GM21786 (cell line): Measurements from ENCODE around the gene SAMD8.
A peak's percentile ranks its signal among the peaks of the same experiment; 100 is the strongest.
"Not testable (repeated sequence)": the region's sequence is repeated elsewhere in the genome, so short reads cannot be mapped to it uniquely, and the experiment has no call there.

Experiments
- ATAC-seq: cut with Tn5 transposase; IDR thresholded peaks from one replicate; pipeline ENCODE4 v1.9.1; 2021; ENCODE audit not compliant: unreplicated experiment

SAMD8 gene

DNA sequence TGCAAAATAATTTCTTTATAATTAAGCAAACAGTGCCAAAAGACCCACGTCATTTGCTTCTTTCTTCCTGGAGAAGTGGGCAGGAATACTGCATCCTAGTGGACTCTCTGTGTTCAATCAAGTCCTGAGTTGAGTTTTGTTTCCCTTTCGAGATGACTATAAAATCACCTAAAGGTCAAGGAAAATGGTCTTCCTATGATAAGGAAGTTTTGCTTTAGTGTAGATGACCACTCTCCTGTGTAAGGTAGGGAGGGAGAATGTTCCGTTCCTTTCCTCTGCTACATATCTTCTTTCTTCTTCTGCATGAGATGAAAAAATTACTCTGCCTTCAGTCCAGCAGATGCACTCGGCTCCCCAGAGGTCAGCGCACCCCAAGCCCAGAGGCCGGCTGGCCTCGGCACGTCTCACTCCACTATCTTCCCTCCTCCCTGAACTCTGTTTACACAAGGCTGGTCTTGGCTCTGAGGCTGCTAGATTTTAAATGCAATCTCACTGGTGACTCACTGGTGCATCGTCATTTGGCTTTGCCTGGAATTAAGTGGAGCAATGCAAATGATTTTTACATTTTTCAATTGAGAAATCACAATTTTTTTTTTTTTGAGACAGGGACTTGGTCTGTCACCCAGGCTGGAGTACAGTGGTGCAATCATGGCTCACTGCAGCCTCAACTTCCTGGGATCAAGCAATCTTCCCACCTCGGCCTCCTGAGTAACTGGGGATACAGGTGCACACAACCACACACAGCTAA lies 80.5 kb downstream of the SAMD8 start:
- no peak for ATAC-seq

DNA sequence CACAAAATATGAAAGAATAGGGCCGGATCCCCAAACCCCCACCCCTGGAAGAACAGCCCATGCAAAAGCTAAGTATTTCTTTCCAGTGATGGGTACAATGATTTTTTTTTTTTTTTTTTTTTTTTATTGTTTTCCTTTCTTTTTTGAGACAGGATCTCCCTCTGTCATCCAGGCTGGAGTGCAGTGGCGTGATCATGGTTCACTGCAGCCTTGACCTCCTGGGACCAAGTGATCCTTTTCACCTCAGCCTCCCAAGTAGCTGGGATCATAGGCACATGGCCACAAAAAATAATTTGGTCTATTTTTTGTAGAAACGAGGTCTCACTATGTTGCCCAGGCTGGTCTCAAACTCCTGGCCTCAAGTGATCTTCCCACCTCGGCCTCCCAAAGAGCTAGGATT lies 83.2 kb downstream of the SAMD8 start:
- not testable (repeated sequence) for ATAC-seq

DNA sequence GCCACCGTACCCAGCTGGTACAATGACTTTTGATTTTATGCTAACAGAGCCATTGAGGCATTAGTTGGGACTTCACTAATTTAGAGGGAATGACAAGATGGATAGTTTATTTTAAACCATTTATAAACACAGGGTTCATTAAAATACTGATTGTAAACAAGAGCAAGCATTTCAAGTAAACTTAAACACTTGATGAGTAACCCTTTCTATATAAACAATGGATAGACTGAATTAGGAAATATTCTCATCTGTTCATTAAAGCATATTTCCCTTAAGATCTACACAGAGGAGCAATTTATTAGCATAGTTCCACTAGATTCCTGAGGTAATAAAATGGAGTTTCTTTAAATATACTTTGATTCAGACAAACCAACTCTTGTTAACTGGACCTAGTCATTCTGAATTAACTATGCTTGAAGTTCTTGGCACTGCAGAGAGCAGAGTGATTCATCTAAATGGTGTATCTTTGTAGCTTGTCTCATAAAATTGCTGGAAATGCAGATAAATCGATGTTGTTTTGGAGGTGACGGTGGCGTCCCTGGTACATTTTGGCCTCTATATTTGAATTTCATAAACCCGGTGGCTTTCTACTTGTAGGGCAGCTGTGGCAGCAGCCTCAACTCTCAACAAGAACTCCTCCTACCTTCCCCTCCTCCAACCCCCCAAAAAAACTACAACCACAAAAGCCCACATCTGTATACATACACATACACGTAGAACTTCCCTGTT lies 83.7 kb downstream of the SAMD8 start:
- no peak for ATAC-seq

DNA sequence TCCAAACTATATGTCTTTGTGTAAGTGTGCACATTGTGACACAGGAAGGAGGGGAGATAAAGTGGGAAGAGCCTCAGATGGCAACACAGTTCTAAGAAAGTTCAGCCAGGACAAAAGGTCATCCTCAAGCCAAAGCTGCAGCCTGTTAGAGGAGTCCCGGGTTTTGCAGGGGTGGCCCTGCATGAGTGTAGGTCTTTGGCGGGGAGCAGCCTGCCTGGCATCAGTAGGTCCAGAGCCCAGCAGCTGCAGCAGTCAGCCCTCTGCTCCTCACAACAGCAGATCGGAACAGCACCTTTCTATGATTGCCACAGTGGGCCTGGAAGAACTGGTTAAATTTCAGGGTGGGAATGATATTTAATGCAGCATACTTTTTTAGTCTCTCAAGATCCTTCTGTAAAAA lies 85.6 kb downstream of the SAMD8 start:
- ATAC-seq: no peak

DNA sequence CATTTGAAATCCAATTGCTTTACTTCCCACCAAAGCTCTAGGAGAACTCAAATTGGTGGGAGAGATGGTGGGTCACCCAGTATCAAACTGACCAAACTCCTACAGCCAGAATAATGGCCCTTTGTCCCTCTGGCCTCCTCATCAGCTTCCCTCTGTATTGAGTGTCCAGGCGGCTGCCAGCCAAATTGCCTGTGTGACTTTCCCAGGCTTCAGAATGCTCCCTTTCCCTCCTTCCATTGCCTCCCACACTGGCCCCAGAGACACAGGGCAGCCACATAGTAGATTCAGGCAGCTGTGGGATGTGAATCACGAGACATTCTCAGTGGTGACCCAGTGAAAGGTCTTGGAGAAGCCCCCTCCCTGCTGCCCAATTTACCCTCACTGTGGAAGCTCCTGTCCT lies 86.5 kb downstream of the SAMD8 start:
- ATAC-seq: no peak

DNA sequence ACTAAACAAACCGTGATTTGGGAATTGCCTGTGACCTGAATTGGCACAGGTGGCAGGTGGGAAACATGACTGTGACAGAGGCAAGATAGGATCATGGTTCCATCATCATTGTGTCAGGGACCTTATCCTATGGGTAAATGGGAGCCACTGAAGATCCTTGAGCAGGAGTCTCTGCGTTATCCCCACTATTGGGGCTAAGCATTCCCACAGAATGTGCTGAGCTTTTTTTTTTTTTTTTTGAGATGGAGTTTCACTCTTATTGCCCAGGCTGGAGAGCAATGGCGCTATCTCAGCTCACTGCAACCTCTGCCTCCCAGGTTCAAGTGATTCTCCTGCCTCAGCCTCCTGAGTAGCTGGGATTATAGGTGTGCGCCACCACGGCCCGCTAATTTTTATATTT lies 88.5 kb downstream of the SAMD8 start:
- ATAC-seq: not testable (repeated sequence)

DNA sequence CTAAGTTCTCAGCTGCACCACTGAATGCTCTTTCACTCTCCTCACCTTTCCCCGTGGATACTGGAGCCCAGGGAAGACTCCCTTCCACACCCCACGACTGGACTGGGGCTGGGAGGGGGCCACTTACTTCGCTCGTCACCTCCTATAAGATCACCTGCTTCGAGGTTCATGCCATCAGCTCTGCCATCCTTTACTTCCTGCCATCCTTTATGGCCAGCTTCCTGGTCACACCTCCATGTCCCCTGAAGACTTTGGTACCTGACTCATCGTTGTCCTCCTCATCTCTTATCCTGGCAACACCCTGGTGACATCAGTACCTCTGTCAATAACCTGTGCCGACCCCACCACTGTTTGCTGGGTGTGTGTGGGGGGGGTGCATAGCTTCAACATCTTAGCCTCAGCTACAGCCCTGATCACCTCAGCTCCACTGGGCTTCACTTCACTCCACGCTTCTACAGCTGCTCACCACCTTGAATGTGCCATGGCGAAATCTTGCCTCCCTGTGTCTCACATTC lies 90.4 kb downstream of the SAMD8 start:
- no peak for ATAC-seq

DNA sequence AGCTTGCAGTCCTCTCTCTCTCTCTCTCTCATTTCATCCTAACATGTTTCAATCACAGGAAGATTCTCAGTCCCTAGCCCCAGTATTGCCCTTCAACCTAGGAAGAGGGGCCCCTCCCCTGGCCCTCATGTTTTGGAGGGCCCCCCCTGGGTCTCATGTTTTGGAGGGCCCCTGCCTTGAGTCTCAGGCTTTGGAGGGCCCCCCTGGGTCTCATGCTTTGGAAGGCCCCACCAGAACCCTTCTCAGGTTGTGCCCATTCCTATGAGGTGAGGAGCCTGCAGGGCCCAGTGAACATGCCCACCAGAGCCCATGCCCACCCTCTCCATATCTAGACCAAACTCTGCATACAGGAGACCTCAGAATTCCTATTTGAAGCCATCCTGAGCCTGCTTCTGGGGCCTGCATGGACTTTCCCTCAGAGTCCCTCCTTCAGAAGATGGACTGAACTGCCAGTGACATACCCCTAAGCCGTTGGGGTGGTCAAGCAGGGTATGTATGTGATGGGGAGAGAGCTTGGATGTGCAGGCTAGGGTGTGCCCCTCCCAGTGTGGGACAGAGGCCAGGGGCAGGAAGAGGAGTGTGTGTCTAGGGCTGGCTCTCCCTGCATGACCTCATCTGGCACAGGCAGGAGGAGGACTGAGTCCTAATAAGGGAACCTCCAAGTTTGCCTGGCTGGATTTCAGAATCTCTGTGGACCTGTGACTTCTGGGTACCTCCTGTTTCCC lies 91.0 kb downstream of the SAMD8 start:
- no peak for ATAC-seq

DNA sequence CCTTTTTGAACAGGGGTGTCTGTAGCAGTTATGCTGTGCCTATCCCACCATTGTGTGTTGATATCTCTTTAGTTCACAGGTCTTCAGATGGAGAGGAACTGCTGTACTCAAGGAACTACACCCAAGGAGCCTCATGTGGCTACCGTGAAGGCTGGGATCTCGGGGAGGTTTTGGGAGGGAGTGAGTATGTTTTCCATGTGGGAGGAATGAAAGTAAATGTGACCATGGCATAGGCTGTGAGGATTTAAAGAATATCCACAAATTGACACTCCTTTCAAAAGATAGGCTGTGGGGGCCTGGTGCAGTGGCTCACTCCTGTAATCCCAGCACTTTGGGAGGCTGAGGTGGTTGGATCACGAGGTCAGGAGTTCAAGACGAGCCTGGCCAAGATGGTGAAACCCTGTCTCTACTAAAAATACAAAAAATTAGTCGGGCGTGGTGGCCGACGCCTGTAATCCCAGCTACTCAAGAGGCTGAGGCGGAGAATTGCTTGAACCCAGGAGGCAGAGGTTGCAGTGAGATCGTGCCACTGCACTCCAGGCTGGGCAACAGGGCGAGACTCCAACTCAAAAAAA lies 91.7 kb downstream of the SAMD8 start:
- not testable (repeated sequence) for ATAC-seq

DNA sequence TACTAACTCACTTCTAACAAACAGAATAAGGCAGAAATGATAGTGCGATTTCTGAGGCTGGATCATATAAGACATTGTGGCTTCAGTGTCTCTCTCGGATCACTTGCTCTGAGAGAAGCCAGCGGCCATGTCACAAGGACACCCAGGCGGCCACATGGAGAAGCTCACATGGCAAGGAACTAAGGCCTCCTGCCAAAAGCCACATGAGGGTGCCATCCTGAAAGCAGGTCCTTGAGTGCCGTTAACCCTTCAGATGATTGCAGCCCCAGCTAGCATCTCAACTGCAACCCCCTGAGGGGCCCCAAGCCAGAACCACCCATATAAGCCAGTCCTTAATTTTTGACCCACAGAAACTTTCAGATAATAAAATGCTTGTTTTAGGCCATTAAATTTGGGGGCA lies 92.3 kb downstream of the SAMD8 start:
- ATAC-seq: no peak

DNA sequence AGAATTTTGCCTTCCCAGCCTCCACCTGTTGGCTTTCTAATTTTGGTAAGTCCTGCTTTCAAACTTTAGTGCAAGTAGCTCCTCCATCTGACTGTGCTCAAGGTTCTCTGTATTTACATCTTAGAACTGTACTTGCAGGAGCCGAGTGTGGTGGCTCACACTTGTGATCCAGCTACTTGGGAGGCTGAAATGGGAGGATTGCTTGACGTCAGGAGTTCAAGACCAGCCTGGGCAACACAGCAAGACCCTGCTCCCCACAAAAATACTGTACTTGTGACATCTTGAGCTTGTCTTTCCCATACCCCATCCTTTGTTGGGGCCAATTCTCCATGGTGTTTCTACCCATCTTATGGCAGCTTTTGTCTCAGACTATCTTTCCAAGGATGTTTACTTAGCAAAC lies 94.5 kb downstream of the SAMD8 start:
- no peak for ATAC-seq

DNA sequence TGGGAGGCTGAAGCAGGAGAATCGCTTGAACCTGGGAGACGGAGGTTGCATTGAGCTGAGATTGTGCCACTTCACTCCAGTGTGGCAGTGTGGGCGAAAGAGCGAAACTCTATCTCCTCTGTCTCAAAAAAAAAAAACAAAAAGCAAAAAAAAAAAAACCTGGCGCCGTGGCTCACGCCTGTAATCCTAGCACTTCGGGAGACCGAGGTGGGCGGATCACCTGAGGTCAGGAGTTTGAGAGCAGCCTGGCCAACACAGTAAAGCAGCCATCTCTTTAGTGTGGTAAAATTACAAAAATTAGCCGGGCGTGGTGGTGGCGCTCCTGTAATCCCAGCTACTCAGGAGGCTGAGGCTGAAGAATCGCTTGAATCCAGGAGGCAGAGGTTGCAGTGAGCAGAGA lies 95.2 kb downstream of the SAMD8 start:
- ATAC-seq: not testable (repeated sequence)

DNA sequence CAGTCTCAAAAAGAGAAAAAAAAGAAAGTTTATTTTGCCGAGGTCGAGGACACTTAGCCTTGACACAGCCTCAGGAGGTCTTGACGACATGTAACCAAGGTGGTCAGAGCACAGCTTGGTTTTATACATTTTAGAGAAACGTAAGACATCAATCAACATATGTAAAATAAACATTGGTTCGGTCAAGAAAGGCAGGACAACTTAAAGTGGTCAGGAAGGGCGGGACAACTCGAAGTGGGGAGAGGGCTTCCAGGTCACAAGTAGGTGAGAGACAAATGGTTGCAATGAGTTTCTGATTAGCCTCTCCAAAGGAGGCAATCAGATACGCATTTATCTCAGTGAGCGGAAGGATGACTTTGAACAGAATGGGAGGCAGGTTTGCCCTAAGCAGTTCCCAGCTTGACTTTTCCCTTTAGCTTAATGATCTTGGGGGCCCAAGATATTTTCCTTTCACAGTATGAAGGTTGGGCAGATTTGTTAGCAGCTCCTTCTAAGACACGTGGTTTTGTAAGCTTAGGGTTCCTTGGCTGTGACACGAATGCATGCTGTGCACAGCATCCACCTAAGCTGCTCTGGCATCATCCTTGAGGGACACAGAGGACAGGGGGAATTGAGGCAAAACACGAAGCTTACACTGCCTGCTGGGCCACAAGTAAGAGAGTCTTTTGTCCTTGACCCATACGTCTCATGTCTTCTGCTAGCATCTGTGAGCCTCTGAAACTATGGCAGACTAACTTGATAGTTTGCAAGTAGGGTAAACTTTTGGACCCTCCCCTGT lies 95.8 kb downstream of the SAMD8 start:
- ATAC-seq: no peak

DNA sequence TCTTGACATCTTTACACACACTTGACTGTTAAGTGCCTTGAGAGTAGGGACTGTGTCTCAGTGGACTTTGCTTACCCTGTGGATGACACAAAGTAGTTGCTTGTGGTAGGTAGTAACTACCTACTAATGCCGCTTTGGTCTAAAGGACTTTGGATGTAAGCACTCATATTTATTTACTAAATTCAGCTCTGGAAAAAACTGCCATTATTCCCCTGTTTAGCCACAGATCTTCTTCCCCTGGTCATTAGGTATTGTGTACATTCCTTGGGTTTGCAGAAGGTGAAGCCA lies 96.3 kb downstream of the SAMD8 start:
- ATAC-seq: no peak

DNA sequence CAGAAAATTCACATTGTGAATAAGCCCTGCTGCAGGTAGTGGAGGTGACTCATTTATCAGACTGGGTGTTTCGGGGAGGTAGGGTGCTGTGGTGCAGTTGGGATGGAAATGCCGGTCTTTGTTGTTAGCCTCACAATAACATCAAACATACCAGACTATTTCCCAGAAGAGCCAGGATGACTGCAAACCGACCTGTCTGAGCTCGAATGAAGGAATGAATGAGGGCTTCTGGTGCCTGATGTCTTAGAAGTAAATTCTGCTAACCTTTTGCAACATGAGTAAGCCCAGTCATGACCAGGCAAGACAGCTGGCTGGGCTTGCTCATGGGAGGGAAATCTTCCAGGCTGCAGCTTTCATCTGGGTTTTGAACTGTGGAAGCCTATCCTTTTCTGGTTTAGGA lies 96.7 kb downstream of the SAMD8 start:
- no peak for ATAC-seq

DNA sequence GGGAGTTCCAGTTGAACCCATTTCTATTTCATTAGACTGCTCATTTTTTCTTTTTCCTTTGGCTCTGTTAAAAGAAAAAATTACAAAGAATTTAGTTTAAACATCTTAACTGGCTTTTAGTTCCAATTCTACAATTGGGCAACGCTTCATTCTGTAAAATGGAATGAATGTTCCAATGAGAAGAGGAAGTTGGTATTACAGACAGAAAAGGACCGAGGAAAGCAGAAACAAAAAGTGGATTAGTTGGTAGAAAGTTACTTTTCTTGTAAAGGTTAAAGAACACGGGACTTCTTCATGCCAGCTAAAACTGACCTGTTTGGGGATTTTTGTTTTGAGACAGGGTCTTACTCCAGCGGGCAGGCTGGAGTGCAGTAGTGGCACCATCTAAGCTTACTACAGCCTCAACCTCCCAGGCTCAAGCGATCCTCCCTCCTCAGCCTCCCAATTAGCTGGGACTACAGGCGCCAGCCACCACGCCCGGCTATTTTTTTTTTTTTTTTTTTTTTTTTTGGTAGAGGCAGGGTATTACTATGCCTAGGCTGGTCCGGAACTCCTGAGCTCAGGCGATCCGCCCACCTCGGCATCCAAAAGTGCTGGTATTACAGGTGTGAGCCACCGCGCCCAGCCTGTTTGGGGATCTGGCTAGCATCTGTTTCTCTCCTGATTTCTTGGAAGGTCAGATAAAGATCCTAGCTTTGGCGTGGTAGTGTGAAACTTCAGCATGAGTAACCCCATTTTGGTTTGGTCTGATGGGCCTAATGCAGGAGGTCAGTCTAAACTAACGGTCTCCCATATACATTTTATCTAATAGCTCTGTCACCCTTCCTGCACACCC lies 97.8 kb downstream of the SAMD8 start:
- no peak for ATAC-seq

DNA sequence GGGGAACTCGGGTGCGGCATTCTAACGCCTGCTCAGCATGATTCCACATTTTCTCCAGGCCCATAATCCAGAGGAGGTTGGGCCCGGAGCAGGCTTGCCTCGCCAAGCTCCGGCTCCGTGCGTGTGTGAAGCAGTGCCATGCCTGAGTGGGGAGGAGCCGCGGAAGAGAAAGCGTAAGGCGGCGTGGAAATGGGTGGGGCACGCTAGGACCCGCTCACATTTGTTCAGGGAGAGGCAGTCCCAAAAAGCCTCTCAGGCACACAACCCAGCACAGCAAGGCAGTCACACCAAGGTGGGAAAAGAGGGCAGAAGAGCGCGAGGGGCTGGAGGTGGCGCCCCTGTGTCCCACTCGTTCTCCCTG lies 98.4 kb downstream of the SAMD8 start:
- peak; percentile 50 for ATAC-seq

DNA sequence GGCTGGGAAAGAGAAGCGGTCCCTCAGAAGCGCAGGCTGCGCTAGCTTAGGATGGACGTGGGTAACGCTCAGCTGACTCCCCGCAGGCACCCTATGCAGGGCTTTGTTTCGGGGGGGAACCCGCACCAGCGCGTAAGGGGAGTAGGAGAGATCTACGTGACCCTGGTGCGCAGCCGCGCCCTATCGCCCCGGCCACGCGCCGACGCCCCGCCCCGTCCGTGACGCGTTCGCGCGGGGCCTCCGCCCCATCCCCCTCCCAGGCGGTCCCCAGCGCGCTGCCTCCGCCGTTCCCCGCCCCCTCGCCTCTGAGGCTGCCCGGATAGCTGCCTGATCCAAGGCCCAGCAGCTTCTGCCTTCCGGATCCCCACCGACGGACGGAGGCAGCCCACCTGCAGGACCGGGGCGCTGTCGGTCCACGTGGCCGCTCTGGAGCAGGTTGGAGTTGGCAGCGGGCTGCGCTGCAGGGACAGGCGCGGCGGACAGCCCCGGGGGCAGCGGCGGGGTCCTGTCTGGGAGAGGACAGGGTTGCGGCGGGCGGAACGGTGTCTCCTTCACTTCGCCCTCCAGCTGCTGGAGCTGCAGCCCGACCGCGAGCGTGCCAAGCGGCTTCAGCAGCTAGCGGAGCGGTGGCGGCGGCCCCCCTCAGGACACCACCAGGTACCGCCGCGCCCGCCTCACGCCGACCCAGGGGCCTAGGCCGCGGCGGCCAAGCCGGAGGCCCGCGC lies 99.0 kb downstream of the SAMD8 start, which contains the start of gene VDAC2:
VDAC2 (plus strand) TSS at position 515 of the 725 bp plus-strand sequence. CDS start 363 bp downstream, outside the sequence.
- peak; percentile 85 for ATAC-seq

DNA sequence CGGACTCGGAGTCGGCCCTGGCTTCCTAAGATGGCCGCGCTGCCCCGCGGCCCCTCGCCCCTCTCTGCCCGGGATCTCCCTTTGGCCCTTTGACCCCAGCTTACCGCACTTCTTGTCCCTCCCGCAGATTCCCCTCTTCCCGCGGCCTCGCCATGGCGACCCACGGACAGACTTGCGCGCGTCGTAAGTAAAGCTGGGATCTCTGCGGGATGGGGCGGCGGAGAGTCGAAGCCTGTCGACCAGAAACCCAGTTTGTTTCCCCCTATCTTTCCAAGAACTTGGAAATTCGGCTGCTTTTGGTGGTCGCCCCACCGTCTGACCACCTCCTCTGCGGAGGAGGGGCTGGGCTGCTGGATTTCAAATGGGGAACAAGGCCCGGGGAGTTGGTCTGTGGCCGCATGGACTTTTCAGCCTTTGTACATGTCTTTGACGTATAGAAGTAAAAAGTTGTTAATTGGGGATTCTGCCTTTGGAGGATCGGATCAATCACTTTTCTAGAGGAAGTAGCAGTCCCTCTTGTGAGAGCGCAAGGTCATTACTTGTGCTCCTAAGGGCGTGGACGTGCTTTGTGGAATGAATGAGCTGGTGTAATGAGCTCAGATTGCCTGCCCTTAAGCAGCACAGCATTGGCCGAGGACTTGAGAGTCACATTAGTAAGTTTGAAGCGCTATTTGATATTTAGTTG lies 99.7 kb downstream of the SAMD8 start:
- ATAC-seq: no peak
